ENCODE data around the gene PPFIBP2.
"Not testable (repeated sequence)": the region's sequence is repeated elsewhere in the genome, so short reads cannot be mapped to it uniquely, and the experiment has no call there.

Gene PPFIBP2

DNA sequence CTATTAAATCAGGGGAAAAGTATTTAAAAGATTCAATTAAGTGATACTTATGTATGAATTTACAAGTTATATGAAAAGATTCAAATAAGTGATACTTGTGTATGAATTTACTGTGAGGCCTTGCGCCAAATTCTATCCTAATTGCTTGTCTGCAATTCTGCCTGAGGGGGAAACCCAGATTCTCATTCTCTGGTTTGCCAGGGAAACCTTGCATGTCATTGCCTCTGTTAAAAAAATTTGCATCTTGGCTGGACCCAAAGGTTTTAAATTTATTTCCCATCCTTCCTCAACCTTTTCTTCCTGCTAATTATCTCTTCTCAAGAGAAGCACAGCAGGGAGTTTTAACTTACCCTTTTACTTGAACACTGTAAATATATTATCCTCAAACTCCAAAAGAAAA lies 14.7 kb upstream of the PPFIBP2 start:
- DNase-seq (ENCODE audit: low read depth): no peak

GRCh38 chr11:7500251-7500650 lies 13.5 kb upstream of the PPFIBP2 start:
- no peak for DNase-seq (ENCODE audit: low read depth)

- no peak for DNase-seq (ENCODE audit: low read depth)
These were observed 12.5 kb upstream of the PPFIBP2 start for GRCh38 chr11:7501251-7501650.

DNA sequence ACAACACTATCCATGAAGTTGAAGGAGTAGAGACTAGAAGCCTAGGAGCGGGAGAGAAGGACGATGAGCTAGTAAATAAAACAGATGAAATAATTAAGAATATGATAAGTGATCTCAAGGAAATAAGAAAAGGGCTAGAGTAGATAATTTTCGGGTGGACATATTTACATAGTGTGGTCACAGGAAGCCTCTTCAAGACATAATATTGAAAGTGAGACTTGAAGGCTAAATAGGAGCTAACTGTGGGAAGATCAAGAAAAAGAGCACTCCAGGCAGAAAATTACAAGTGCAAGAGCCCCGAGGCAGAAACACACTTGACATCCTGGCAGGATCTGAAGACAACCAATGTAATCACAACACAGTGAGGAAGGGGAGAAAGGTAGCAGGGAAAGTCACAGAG lies 11.9 kb upstream of the PPFIBP2 start:
- DNase-seq (ENCODE audit: low read depth): no peak

- DNase-seq (ENCODE audit: low read depth): no peak
These were observed 7.6 kb upstream of the PPFIBP2 start for GRCh38 chr11:7506243-7506642.

DNA sequence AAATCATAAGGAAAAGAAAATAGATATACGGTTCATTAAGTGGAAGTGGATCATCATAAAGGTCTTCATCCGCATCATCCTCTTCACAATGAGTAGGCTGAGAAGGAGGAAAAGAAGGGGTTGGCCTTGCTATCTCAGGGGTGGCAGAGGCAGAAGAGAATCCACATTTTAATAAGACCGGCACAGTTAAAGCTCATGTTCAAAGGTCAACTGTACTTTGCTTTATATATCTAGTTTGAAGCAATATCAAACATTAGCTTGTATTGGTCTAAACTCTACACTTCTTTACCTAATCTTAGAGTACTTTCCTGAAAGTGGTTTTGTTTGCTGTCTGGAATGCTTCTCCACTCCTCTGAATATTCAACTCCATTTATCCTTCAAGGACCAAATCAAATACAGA lies 5.7 kb upstream of the PPFIBP2 start:
- DNase-seq (ENCODE audit: low read depth): no peak

- DNase-seq (ENCODE audit: low read depth): no peak
These were observed 3.8 kb upstream of the PPFIBP2 start for GRCh38 chr11:7509966-7510365.

GRCh38 chr11:7511401-7511800 lies 2.4 kb upstream of the PPFIBP2 start:
- DNase-seq (ENCODE audit: low read depth): no peak

DNA sequence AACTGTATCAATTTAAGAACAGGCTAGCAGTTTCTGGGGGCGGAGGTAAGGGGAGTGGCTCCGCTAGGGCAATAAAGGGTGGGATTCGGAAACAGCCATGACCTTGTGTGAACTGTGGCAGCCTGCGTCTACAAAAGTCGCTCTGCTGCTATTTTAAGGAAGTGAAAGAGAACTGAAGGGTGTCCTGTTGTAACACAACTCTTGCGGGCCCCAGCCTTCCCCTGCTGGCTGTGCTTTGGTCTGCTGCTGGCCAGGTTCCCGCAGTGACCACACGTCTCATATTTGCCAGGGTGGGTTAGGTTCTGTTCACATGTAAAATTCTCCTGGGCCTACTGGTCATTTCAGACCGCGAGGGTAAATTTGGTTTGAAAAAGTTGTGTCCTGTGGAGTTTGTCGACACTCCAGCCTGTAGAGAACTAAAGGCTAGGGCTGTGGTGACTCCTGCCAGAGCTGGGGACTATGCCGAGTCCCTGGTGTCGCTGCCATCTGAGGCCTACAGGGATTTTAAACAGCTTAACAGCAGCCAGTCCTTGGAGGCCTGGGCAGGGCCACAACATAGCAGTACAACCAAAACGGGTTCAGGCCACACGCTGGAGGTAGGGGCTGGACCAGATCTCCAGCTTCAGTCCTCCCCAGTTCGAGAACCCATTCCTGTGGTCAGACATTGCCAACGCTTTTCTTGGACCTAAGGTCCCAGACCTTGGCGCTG lies 1.1 kb upstream of the PPFIBP2 start:
- DNase-seq (ENCODE audit: low read depth): no peak

DNA sequence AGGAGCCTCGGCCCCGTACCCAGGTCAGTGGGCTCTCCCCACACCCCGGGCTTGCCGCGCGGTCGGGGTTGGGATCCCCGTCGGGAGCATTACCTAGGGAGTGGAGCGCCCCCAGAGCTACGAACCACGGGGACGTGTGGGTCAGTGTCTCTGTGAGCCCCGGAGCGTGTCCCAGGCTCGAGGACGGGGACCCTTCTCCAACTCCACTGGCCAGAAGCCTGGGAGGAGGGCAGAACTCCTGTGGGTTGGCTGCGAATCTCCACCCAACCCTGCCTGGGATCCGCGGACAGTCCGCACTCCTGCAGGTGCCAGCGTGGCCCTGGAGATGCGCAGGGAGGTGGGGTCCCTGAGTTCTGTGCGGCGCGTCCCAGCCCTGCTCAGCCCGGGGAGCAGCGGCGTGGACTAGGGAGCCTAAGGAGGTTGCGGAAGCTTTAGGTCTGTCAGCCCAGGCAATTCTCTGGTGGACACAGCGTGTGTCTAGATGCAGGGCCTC lies 346 bp downstream of the PPFIBP2 start:
- no peak for DNase-seq (ENCODE audit: low read depth)

- no peak for DNase-seq (ENCODE audit: low read depth)
These were observed 1.7 kb downstream of the PPFIBP2 start for GRCh38 chr11:7515447-7515886.

- no peak for DNase-seq (ENCODE audit: low read depth)
These were observed 2.7 kb downstream of the PPFIBP2 start for GRCh38 chr11:7516475-7516874.

DNA sequence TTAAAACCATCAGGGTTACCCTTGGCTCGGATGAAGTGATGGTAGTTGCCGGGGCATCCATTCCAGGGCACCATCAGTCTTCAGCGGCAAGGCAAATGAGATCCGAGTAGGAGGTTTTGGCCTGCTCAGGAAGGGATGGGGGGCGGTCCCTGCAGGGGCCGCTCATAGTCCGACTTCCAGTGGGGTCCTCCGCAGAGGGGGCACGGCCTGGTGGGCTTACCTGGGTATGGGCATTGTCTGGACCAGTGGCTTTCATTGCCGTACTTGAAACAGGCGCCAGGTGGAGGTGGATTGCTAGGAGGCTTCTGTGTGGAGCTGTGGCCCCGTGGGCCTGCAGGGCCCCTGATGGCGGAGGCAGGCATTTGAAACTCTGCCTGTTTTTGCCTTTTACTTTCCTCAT lies 3.9 kb downstream of the PPFIBP2 start:
- not testable (repeated sequence) for DNase-seq (ENCODE audit: low read depth)

DNA sequence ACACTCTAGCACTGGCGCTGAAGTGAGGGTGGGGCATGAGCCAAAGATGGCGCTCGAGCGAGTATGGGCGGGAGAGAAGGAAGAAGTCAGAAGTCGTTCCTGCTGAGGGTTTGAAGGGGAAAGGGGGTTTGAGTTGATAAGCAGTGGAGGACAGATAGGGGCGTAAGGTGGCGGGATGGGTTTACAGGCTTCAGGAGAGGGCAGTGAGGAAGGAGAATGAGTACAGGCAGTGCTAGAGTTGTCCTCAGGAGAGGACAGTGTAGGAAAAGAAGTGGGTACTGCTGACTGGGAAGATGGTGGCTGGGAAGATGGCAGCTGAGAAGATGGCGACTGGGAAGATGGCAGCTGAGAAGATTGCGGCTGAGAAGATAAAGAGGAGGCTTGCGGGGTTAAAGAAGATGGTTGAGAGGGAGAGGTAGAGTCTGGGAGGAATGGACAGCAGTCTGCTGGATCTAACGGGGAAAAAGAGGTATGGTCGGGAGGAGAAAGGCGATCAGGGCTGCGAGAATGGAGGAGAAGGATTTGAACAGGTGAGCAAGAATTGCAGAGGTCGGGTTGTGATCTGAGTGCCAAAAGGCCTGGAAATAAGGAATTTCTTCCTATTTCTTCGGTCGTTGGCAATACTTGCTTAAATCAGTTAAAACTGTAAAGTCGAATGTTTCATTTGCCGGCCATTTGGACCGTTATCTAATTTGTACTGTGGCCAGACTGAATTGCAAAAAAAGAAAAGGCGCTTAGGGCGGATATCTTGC lies 5.2 kb downstream of the PPFIBP2 start:
- no peak for DNase-seq (ENCODE audit: low read depth)

DNA sequence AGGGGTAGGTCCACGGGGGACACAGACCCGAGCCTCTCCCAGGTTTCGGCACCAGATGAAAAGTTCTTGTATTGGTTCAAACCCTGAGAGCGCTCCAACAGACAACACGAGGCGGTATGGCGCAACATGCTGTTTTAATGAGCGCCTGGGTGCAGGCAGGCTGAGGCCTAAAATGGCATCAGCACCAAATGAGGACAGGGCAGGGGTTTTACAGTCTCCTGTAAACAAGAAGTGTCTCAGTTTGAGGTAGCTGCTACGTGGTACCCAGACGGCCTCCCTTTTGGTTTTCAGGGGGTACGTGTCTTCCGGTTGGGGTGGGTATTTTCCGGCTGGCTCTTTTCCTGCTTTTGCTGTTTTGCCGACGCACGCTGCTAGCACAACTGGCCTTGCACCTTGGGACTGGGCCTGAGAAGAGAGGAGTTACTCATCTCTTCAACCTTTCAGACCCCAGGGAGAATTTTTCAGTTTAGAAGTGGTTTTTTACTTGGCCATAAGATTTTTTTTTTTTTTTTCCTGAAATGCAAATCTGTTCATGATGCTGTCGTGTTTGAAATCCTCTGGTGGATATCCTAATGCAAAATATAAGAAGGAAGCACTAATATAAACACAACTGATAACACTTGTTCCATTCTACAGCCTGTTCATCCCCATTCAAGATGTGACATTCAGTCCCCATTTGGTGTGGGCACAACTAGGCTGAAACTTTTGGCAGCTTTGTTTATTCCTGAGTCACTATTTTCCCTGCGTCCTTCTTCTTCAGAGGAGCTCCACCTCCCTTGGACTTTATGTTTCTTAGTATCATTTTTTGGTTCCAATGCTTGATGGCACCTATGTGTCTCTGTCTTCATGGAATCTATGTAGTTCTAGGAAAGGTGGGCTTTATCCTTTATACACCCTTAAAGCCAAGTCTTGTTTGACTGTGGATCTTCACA lies 6.5 kb downstream of the PPFIBP2 start:
- DNase-seq (ENCODE audit: low read depth): no peak

- no peak for DNase-seq (ENCODE audit: low read depth)
These were observed 7.2 kb downstream of the PPFIBP2 start for GRCh38 chr11:7520981-7521487.

DNA sequence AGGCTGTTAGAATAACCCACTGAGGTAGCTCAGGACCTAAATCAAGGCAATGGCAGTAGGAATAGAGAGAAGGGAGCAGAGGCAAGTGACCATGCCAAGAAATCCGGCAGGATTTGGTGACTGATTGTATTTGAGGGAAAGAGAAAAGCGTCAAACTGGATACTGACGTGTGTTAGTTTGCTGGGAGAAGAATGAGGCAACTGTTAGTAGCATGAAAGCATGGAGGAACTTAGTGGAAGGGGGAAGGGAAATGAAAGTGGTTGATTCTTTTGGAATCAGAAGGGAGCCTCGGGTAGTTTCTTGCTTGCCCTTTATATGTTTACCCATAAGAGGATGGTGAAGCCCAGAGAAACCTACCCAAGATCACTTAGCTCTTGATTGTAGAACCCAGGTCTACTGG lies 8.3 kb downstream of the PPFIBP2 start:
- no peak for DNase-seq (ENCODE audit: low read depth)

DNA sequence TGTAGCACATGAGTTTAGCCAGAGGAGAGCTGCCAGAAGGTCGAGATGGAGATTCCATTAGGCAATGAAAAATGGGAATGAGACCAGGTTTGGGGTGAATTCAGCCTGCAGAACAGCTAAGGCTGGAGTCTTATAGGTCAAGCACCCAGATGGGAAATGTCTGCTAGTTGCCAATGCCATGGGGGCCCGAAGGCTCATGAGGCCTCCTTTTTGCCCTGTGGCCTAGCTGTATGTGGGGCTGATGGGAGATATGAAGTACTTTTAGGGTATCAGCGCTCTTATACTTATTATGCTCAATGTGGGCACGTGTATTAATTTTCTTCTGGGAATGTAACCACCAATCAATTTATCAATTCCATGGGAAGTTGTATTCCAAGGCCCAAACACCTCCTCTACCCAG lies 8.7 kb downstream of the PPFIBP2 start:
- DNase-seq (ENCODE audit: low read depth): no peak

GRCh38 chr11:7523416-7524210 lies 9.8 kb downstream of the PPFIBP2 start:
- DNase-seq (ENCODE audit: low read depth): no peak

DNA sequence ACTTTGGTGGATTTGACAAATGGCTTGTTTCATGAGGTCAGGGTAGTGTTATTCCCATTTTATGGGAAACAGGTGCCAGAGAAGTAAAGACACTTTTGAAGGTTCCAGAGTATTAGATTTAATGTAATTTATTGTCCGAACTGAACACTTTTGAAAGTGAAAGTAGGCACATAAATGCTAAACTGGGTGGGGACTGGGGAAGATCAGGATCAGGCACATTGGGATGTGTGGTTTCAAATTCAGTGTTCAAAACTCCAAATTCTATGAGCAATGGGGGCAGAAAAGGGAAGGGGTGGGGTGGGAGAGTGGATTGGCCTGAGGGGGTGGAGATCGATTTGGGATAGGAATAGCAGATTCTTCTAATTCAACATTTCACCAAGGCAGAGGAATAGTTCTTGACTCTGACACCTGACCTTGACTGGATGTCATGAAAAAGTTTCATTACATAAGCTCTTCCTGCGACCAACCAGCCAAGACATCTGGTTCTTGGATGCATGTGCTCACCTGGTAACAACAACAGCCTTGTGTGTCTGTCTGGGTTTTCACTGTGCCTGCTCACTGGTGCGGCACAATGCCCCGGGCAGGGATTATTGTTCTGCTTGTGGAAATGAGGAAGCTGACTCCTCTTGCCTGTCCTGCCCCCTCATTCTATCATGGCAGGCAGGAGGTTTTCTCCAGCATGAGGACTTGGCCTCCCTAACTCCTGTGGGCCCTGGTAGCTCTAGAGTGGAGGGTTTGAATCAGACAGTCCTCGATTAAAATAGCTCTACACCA lies 10.8 kb downstream of the PPFIBP2 start:
- DNase-seq (ENCODE audit: low read depth): no peak

DNA sequence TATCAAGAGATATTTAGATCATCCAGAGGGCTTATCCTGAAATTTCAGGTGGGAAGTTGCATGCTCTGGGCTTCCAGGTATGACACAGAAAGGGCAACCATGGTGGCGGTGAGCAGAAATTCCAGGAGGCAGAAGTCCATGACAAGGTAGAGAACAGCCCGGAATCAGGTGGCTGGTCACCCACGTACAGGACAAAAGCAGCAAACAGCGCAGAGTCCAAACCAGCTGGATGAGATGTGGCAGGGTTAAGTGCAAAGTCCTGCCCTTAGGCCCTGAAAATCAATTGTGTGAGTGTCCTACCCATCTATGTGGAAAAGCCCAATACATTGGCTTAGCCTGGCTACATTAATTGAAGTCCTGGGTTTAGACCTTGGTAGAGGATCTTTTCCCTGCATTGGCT lies 11.6 kb downstream of the PPFIBP2 start:
- DNase-seq (ENCODE audit: low read depth): no peak

Measured in fibroblast of the conjunctiva (primary cell).